ENCODE results near the gene SLC47A2.
"Not testable (repeated sequence)": the region's sequence is repeated elsewhere in the genome, so short reads cannot be mapped to it uniquely, and the experiment has no call there.

Gene SLC47A2, protein sequence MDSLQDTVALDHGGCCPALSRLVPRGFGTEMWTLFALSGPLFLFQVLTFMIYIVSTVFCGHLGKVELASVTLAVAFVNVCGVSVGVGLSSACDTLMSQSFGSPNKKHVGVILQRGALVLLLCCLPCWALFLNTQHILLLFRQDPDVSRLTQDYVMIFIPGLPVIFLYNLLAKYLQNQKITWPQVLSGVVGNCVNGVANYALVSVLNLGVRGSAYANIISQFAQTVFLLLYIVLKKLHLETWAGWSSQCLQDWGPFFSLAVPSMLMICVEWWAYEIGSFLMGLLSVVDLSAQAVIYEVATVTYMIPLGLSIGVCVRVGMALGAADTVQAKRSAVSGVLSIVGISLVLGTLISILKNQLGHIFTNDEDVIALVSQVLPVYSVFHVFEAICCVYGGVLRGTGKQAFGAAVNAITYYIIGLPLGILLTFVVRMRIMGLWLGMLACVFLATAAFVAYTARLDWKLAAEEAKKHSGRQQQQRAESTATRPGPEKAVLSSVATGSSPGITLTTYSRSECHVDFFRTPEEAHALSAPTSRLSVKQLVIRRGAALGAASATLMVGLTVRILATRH

DNA sequence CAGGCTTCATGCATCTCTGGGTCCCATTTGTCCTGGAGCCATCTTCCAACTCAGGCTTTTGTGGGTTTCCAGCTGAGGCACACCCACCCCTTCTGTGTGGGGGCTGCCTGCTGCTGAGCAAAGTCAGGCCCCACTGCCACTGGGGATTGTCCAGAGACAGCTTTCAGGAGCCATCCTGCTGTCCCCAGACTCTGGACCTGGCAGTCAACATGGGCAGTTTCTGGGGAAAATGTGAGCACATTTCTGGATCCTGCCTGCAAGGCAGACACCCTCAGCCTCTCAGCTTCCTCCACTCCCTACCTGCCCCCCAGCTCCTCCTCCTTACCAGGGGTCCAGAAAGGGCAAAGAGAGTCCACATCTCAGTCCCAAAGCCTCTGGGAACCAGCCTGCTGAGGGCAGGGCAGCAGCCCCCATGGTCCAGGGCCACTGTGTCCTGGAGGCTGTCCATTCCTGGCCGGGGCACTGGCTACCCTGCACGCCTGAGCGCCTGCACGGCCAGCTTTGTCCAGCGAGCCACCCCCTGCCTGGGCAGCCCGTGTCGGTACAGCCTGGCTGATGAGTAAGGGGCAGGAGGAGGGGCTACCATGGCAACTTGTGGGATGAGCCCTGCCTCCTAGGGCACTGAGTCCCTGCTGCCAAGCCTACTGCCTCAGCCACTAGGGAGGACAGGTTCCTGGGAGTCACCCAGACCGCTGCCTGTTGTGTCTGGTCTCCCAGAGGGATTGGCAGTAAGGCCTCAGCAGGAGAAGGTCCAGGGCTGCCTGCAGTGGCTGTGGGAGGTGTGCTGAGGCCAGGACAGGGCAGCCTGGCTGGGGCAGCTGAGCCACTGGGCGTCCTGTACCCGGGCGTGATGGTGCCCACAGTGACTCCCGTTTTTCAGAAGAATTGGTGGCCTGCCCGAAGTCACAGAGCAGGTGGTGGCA lies at the start of gene SLC47A2:
SLC47A2 (minus strand) TSS at position 477 of the 923 bp plus-strand sequence; CDS start at position 448, 29 bp downstream.
- DNase-seq (ENCODE audit: low spot score): peak; percentile 28

DNA sequence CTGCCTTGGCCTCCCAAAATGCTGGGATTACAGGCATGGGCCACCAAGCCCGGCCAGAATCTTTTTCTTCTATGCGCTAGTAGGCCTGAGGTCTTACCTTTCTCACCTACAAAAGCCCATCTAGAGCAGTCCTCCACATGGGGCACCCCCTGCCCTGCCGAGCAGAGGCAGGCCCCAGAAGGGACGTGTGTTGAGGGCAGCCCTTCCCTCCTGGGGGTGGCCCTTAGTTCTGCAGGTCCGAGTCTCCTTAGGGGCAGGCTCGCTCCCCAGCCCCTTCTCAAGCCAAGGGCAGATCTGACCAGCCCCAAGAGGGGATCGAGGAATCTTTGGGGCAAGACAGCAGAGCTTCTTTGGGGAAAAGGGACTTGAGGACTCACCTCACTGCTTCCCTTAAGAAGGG lies 49.6 kb upstream of the SLC47A2 start:
- DNase-seq (ENCODE audit: low spot score): no peak

DNA sequence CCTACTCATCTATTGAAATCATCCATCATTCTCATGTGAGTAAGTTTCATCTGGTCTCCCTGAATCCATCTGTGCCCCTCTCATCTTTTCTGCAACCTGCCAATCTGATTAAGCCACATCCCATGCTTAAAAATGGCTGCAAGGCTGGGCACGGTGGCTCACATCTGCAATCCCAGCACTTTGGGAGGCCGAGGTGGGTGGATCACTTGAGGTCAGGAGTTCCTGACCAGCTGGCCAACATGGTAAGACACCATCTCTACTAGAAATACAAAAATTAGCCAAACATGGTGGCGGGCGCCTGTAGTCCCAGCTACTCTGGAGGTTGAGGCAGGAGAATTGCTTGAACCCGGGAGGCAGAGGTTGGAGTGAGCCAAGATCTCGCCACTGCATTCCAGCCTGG lies 47.6 kb upstream of the SLC47A2 start:
- not testable (repeated sequence) for DNase-seq (ENCODE audit: low spot score)

DNA sequence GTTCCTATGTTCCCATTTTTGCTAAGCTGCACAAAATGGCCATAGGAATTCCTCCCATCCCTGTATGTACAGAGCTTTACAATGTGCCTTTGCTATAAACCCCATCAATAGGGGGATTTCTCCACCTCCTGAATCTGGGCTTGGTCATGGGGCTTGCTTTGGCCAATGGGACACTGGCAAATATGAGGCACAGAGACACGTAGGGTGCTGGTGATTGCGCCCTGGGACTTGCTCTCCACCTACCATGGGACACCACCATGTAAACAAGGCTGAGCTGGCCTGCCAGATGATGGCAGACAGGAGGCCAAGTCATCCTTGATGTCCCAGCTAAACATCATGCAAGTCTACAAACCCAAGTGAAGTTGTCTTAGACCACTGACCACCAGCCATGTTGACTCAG lies 47.0 kb upstream of the SLC47A2 start:
- DNase-seq (ENCODE audit: low spot score): no peak

DNA sequence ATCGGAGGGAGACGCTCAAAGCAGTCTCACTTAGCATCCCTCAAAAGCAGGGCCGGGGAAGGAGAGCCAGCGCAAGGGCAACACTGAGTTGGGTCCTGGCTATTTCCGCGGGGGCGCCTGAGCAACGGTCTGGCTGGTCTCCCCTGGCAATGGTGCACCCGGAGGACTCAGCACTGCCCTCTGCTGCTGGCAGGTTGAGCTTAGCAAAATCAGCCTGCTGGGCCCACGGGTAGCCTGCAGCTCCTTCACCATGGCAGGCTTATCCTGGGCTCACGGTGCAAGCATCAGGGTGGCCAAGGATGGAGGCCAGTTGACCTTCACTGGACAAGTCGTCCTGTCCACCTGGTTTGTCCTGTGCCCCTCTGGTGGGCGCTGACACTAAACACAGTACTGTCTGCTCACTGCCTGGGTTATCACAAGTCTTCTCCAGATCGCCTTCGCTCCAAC lies 46.2 kb upstream of the SLC47A2 start:
- peak; percentile 43 for DNase-seq (ENCODE audit: low spot score)

DNA sequence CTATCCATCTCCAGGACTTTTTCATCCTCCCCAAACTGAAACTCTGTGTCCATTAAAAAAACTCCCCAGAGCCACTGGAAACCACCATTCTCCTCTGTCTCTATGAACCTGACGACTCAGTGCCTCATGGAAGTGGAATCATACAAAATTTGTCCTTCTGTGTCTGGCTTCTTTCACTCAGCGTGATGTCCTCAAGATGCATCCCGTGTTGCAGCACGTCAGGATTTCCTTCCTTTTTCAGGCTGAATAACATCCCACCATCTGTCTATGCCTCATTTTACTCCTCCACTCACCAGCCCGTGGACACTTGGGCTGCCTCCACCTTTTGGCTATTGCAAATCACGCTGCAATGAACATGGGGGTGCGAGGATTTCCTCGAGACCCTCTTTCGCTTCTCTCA lies 44.4 kb upstream of the SLC47A2 start:
- no peak for DNase-seq (ENCODE audit: low spot score)

DNA sequence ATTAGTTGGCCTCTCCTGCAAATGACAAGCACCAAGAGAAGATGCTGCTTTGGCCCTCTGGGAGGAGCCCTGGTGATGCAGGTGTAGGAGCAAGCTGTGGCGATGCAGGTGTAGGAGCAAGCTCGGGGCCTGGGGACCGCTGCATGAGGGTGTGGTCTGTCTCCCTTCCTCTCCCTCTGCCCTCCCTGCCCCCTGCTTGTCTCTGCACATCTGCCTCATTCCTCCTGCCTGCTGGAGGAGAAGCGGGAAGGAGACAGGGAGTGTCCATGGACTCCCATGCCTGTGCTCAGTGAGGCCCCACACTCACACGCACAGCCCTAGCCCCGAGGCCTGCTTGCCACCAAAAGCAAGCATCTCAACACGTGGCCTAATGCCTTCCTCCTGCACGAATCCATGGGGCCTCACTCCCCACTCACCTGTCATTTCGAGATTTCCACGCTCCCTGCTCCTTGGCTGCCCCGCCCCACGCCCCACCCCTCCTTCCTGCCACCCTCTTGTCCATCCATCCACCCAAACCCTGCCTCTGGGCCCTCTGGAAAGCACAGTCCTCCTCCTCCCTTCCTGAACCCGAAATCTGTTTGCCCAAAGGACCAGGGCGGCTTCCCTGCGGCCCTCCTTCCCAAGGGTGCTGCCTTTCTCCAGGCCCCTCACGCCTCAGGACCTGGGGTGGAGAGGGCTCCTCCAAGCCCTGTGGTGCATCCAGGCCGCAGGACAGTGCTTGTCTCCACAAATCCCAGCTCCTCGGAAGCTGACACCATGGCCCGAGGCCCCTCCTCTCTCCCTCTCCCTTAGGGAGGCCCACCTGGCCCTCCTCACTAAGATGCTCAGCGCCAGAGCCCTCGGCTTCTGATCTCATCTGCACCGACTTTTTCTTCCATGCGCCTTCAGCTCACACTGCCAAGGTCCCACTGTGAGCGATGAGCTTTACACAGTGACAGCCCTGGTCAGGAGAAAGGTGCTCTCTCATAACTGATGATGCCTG lies 43.5 kb upstream of the SLC47A2 start:
- no peak for DNase-seq (ENCODE audit: low spot score)

DNA sequence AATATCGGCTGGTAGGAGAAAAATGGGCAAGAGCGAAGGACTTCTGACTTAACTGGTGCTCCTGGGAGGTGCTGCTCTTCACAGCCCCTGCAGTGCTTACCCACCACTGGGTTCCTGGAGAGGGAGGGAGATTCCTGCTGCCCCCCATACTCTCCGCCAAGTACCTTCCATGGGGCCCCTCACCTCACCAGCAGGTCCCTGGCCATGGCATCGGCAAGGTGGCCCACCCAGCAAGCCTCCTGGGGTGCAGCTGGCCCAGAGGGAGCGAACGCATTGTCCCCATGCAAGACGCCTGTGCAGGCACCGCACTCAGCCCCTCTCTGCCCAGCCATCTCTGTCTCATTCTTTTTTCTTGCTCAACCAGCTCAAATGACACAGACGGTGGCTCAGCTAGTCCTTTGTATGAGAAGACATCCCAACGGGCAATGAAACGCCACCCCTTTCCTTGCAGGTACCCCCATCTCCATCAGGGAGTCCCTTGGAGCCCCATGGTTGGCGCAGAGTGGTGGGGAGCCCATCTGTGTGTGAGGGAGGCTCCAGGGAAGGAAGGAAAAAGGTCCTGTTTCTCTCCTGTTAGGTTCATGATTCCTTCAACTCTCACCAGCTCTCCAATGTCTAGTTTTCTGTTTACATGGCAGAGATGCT lies 41.3 kb upstream of the SLC47A2 start:
- no peak for DNase-seq (ENCODE audit: low spot score)

DNA sequence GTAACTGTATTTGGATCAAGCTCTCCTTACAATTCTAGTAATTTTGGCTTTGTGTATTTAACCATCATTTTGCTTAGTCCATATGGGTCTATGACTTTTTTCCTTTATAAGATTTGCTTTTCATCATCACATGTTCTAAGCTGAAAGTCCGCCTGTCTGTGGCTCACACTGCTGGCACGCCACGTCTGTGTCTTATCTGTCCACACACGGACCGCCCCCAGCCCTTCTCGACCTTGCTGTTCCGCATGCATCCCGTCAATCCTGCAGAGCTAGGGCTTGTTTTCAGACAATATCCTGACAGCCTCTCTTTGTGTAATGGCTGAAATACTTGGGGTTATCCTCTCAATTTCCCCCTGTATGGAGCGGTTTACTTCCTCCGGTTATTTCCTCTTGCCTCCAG lies 40.2 kb upstream of the SLC47A2 start:
- no peak for DNase-seq (ENCODE audit: low spot score)

DNA sequence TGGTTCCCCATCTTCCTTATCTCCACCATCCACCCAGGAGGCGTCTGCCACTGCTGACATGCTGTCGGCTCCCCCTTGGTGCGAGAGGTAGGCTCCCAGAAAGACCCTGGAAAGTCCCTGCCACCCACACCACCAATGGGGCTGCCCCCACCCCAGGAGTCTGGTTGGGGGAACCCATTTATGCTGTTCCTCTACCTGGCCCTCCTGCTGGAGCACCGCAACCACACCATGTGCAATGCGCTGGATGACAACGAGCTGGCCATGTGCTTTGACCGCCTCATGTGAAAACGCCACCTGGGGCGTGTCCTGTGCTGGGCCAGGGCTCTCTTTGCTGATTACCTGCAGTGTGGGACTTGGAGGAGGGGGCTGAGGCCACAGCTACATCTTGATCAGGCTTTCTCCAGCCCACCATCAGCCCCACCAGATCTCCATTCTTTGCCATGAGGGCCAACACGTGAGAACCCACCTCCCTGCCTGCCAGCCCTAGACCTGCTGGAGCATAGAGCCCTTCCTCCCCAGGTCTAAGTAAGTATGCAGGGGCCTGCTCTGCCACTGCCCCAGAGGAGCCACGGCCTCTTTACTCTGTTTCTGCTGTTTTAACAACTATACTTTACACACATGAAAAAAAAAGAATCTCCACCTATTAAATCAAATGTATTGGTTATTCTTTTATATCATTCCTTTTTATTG lies 39.6 kb upstream of the SLC47A2 start:
- DNase-seq (ENCODE audit: low spot score): no peak

DNA sequence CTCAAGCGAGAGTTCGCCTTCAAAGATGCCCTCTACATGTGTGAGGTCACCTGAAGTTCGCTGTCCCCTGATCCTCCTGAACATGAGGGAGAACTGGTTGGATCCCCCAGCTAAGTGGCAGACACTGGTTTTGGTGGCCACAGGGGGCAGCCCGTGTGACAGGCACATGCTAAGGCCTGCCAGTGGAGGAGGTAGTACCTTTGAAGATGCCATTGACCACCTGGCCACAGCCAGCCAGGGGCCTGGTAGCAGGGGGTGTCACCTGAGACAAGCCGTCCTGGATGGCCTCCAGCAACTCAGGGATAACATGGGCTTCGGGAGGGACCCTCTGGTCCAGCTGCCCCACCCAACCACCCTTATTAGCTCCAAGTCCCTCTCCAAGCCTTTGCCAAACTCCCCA lies 39.0 kb upstream of the SLC47A2 start:
- DNase-seq (ENCODE audit: low spot score): no peak

DNA sequence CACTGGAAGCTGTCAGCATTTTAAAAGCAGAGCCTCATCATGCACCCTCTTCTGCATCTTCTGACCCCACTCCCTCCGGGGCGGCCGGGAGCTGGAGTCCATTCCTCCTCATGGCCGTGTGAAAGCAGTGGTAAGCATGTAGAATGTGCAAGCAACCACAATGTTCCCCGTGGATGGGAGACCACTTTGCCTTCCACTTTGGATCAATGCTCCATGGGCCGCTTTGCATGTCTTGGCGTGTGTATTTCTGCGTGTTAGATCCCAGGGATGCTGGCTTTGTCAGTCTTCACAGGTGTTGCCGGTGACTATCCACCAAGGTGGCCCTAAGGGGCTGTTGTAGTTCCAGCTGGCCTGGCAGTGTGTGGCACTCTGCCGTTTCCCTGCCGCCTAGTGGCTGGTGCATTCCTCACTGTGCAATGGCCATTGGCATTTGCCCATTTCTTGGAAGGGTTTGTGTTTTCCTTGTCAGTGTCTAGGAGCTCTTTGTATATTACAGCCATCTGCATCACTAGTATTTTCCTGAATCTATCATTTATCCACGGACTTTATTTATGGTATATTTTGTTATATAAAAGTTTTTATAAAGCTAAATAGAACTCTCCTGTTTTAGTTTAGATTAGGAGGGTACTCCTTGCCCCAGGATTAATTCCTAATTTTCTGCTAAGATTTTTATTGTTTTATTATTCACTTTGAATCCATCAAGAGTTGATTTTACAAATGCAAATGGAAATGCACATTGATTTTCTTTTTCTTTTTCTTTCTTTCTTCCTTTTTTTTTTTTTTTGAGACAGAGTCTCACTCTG lies 37.5 kb upstream of the SLC47A2 start:
- DNase-seq (ENCODE audit: low spot score): peak; percentile 78

DNA sequence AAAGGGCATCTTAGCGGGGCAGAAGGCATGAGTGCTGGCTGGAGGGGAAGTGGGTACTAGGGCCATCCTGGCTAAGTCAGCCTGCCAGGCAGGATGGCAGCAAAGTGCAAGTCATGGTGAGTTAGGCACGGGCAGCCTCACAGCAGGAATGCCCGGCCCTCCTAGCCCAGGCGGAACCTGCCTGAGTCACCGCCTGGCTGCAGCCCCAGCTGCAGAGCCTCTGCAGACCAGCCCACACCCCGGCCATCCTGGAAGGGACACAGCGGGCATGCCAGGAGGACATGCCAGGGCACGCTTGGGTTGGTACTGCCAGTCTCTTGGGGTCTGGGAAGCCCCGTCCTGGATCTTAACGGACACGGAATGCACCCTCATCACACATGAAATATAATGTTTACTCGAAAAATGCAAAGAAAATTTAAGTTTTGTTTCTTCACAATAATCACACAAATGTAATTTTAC lies 36.7 kb upstream of the SLC47A2 start:
- peak; percentile 75 for DNase-seq (ENCODE audit: low spot score)

DNA sequence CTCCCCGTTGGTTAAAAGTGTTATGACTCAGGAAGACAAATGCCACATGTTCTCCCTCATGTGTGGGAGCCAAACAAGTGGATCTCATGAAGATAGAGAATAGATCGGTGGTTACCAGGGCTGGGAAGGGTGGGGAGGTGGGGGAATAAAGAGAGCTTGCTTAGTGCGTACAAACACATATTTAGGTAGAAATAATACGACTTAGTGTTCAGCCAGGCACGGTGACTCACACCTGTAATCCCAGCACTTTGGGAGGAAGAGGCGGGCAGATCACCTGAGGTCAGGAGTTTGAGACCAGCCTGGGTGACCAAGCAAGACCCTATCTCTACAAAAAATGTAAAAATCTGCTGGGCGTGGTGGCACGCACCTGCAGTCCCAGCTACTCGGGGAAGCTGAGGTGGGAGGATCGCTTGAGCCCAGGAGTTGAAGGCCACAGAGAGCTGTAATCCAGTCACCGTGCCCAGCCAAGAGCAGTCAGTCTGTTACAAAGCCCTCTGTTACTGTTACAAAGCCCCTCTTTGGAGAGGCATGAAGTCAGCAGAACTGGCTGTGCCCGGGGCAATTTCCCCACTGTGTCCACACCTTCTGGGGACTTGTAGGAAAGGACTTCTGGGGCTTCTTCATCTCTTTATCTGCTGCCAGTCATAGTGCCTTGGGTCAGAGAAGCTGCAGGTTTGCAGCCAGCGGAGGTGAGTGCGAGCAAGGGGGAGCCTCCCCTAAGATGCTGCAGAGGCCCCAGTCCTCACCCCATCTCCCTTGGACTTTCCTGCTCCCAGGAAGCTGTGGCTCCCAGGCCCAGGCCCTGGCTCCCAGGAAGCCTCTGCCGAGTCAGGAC lies 36.0 kb upstream of the SLC47A2 start:
- DNase-seq (ENCODE audit: low spot score): peak; percentile 48

DNA sequence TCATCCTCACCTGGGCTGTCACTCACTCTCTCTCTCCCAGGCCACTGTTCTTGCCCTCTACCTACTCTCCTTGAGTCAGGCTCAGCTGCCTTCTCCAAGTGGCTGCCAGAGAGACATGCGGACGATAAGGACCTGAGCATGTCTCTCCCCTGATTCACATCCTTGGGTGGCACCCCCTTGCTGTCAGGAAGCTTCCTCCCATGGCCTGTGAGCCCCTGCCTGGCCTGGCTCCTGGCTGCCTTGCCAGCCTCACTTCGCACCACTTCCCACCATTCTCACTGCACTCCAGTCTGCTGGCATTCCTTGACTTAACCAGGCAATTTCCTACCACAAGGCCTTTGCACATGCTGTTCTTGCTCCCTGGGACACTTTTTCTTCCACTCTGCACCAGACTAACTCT lies 34.5 kb upstream of the SLC47A2 start:
- DNase-seq (ENCODE audit: low spot score): no peak

DNA sequence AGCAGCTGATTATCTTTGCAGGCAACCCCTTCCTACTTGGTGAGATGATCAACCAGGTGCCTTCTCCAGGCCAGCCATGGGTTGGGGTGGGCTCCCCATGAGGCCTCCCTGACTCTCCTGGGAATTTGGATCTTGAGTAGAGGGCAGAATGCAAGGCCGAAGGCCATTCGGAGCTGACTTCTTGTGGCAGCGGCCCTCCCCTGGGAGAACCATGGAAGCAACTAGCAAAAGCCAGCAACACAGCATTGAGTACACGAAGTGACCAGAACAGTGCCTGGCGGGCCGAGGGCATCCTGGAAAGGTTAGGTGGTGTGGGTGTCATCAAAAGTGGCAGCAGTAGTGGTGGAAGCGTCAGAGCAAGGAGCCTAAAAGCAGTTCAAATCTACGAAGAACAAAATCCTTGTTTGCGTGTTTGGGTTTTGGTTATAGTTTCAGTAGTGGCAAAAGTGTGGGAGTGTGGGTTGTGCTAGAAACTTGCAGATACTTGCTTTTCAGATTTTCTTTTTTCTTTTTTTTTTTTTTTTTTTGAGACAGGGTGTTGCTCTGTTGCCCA lies 33.7 kb upstream of the SLC47A2 start:
- DNase-seq (ENCODE audit: low spot score): no peak

DNA sequence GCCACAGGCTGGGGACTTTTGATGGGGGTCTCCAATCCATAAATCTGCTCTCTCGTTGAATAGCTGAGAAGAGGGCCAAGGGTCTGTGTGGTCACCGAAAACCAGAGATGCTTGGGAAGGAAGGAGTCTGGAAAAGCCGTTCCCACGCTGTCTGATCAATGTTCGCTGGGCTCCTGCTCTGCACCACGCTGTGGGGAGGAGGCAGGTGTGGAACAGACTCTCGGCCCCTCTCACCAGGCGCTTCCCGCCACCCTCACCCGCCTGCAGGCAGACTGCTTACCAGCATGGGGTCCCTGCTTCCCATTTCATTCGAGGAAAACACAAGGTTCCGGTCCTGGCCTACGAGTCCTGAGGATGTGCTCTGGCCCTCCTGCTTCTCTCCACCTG lies 32.4 kb upstream of the SLC47A2 start:
- no peak for DNase-seq (ENCODE audit: low spot score)
